MM.1S (cell line): ENCODE results near the gene GARS1.

Experiments
- CTCF ChIP-seq: fragments of 300-600 bp; sonication (generic); IDR thresholded peaks from 2 replicates; pipeline ENCODE4 v1.5.1; 2016; ENCODE audit warnings: antibody characterized with exemption, low read length, mixed read lengths
- EZH2 ChIP-seq: fragments of 300-600 bp; sonication (generic); optimal IDR thresholded peaks from 2 replicates; pipeline ENCODE3; 2017; ENCODE audit warnings: low read depth, mild to moderate bottlenecking, antibody characterized with exemption, low read length, mixed read lengths

DNA sequence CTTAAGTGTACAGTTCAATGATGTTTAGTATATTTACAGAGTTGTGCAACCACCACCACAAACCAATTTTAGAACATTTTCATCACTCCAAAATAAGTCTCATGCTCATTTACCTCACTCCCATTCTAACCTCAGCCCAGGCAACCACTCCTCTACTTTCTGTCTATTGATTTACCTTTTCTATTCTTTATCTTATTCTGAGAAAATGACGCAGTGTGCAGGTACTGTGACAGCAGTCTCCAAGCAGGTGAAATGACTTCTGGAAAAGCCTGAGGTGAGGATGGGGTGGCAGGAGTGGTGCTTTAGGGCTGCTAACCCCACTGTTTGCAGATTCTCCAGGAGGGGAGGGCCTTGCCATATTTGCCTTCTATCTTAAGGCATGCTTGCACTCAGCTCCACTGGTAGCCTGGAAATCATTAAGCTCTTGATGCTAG is 39.5 kb downstream of the GARS1 start:
- TF ChIP-seq CTCF (no peak), EZH2 (no peak)
